ENCODE measurements around the gene DISP2.
A peak's percentile ranks its signal among the peaks of the same experiment; 100 is the strongest.

The DISP2 gene

GRCh38 chr15:40388941-40389823 lies 31.2 kb downstream of the DISP2 start:
- no peak overlapping the region for H3K9ac ChIP-seq (ENCODE audit: low read depth, low read length)
- no peak overlapping the region for H3K27ac ChIP-seq (ENCODE audit: low read length)
- no peak overlapping the region for H3K4me3 ChIP-seq (ENCODE audit: low read length)
- no peaks in the 10 kb centered on the region for H3K27me3 ChIP-seq (ENCODE audit: insufficient read depth, low read length)
- H3K9me3 ChIP-seq (ENCODE audit: insufficient read depth, low read depth, low read length) = peaks cover 3% of the 10 kb centered on the region; the same call in 1 of the 2 replicates
- no peaks in the 10 kb centered on the region for H3K4me1 ChIP-seq (ENCODE audit: insufficient read depth, low read length)
- peaks cover 96% of the 10 kb centered on the region for H3K36me3 ChIP-seq (ENCODE audit: insufficient read depth, low read depth, low read length)

GRCh38 chr15:40389824-40390595 lies 32.0 kb downstream of the DISP2 start:
- Histone ChIP-seq H3K9me3 (ENCODE audit: insufficient read depth, low read depth, low read length) (peaks cover 3% of the 10 kb centered on the region; the same call in 1 of the 2 replicates), H3K9ac (ENCODE audit: low read depth, low read length) (no peak overlapping the region), H3K27ac (ENCODE audit: low read length) (no peak overlapping the region), H3K36me3 (ENCODE audit: insufficient read depth, low read depth, low read length) (peaks cover 93% of the 10 kb centered on the region), H3K4me1 (ENCODE audit: insufficient read depth, low read length) (no peaks in the 10 kb centered on the region), H3K4me3 (ENCODE audit: low read length) (no peak overlapping the region), H3K27me3 (ENCODE audit: insufficient read depth, low read length) (no peaks in the 10 kb centered on the region)

GRCh38 chr15:40392986-40393948 lies 35.2 kb downstream of the DISP2 start:
- Histone ChIP-seq H3K36me3 (ENCODE audit: insufficient read depth, low read depth, low read length) (peaks cover 71% of the 10 kb centered on the region), H3K27me3 (ENCODE audit: insufficient read depth, low read length) (no peaks in the 10 kb centered on the region), H3K27ac (ENCODE audit: low read length) (no peak overlapping the region), H3K4me1 (ENCODE audit: insufficient read depth, low read length) (no peaks in the 10 kb centered on the region), H3K9me3 (ENCODE audit: insufficient read depth, low read depth, low read length) (no peaks in the 10 kb centered on the region), H3K9ac (ENCODE audit: low read depth, low read length) (no peak overlapping the region), H3K4me3 (ENCODE audit: low read length) (no peak overlapping the region)

- Histone ChIP-seq H3K9ac (ENCODE audit: low read depth, low read length) (no peak overlapping the region), H3K4me3 (ENCODE audit: low read length) (no peak overlapping the region), H3K27me3 (ENCODE audit: insufficient read depth, low read length) (no peaks in the 10 kb centered on the region), H3K36me3 (ENCODE audit: insufficient read depth, low read depth, low read length) (peaks cover 25% of the 10 kb centered on the region), H3K27ac (ENCODE audit: low read length) (no peak overlapping the region), H3K9me3 (ENCODE audit: insufficient read depth, low read depth, low read length) (no peaks in the 10 kb centered on the region), H3K4me1 (ENCODE audit: insufficient read depth, low read length) (no peaks in the 10 kb centered on the region)
Measured at GRCh38 chr15:40397688-40398412, 39.8 kb downstream of the DISP2 start.

- Histone ChIP-seq H3K4me3 (ENCODE audit: low read length) (no peak overlapping the region), H3K27me3 (ENCODE audit: insufficient read depth, low read length) (no peaks in the 10 kb centered on the region), H3K36me3 (ENCODE audit: insufficient read depth, low read depth, low read length) (peaks cover 19% of the 10 kb centered on the region), H3K9me3 (ENCODE audit: insufficient read depth, low read depth, low read length) (no peaks in the 10 kb centered on the region), H3K4me1 (ENCODE audit: insufficient read depth, low read length) (no peaks in the 10 kb centered on the region), H3K9ac (ENCODE audit: low read depth, low read length) (no peak overlapping the region), H3K27ac (ENCODE audit: low read length) (no peak overlapping the region)
Measured at GRCh38 chr15:40398413-40398873, 40.4 kb downstream of the DISP2 start.

GRCh38 chr15:40399370-40399769 lies 41.4 kb downstream of the DISP2 start:
- Histone ChIP-seq H3K27ac (ENCODE audit: low read length) (no peak overlapping the region), H3K36me3 (ENCODE audit: insufficient read depth, low read depth, low read length) (peaks cover 10% of the 10 kb centered on the region; the same call in 1 of the 2 replicates), H3K9ac (ENCODE audit: low read depth, low read length) (no peak overlapping the region), H3K4me3 (ENCODE audit: low read length) (no peak overlapping the region), H3K9me3 (ENCODE audit: insufficient read depth, low read depth, low read length) (no peaks in the 10 kb centered on the region), H3K4me1 (ENCODE audit: insufficient read depth, low read length) (no peaks in the 10 kb centered on the region), H3K27me3 (ENCODE audit: insufficient read depth, low read length) (no peaks in the 10 kb centered on the region)

GRCh38 chr15:40405501-40406381 lies 47.7 kb downstream of the DISP2 start, which contains the start of gene IVD:
TSS of gene IVD (plus strand) at chr15:40405795. CDS start at chr15:40405828, 33 bp downstream.
- peaks cover 6% of the 10 kb centered on the region; the same call in 1 of the 2 replicates for H3K4me1 ChIP-seq (ENCODE audit: insufficient read depth, low read length)
- H3K9me3 ChIP-seq (ENCODE audit: insufficient read depth, low read depth, low read length) = no peaks in the 10 kb centered on the region
- H3K9ac ChIP-seq (ENCODE audit: low read depth, low read length) = peak within 1 kb of the TSS; percentile 91
- peaks cover 35% of the 10 kb centered on the region for H3K36me3 ChIP-seq (ENCODE audit: insufficient read depth, low read depth, low read length)
- peak within 1 kb of the TSS; percentile 86 for H3K27ac ChIP-seq (ENCODE audit: low read length)
- H3K4me3 ChIP-seq (ENCODE audit: low read length) = peak within 1 kb of the TSS; percentile 94
- no peaks in the 10 kb centered on the region for H3K27me3 ChIP-seq (ENCODE audit: insufficient read depth, low read length)

- Histone ChIP-seq H3K27ac (ENCODE audit: low read length) (no peak overlapping the region), H3K36me3 (ENCODE audit: insufficient read depth, low read depth, low read length) (peaks cover 52% of the 10 kb centered on the region), H3K9ac (ENCODE audit: low read depth, low read length) (no peak overlapping the region), H3K4me1 (ENCODE audit: insufficient read depth, low read length) (peaks cover 6% of the 10 kb centered on the region; the same call in 1 of the 2 replicates), H3K4me3 (ENCODE audit: low read length) (no peak overlapping the region; the same call in 1 of the 2 replicates), H3K9me3 (ENCODE audit: insufficient read depth, low read depth, low read length) (no peaks in the 10 kb centered on the region), H3K27me3 (ENCODE audit: insufficient read depth, low read length) (no peaks in the 10 kb centered on the region)
Measured at GRCh38 chr15:40407330-40407990, 49.4 kb downstream of the DISP2 start.

- H3K4me3 ChIP-seq (ENCODE audit: low read length) = no peak overlapping the region
- no peak overlapping the region for H3K9ac ChIP-seq (ENCODE audit: low read depth, low read length)
- peaks cover 71% of the 10 kb centered on the region for H3K36me3 ChIP-seq (ENCODE audit: insufficient read depth, low read depth, low read length)
- no peaks in the 10 kb centered on the region for H3K27me3 ChIP-seq (ENCODE audit: insufficient read depth, low read length)
- H3K4me1 ChIP-seq (ENCODE audit: insufficient read depth, low read length) = peaks cover 6% of the 10 kb centered on the region; the same call in 1 of the 2 replicates
- no peak overlapping the region for H3K27ac ChIP-seq (ENCODE audit: low read length)
- no peaks in the 10 kb centered on the region for H3K9me3 ChIP-seq (ENCODE audit: insufficient read depth, low read depth, low read length)
Measured at GRCh38 chr15:40409366-40409765, 51.3 kb downstream of the DISP2 start.
